SK-N-SH (cell line): ENCODE data around the gene ANKRD33B.

Source experiments
- CTCF ChIP-seq: fragments of 200-600 bp; sonication (generic); IDR thresholded peaks from 2 replicates; pipeline ENCODE4 v1.6.1; 2017; ENCODE audit warnings: antibody characterized with exemption, mild to moderate bottlenecking, moderate library complexity
- EP300 ChIP-seq, 2 experiments: IDR thresholded peaks; 2 replicates each; pipeline versions ENCODE4 v1.4.0 to v1.6.1; 2012; ENCODE audit warnings: borderline replicate concordance in 1 of 2, low read depth in 1 of 2, low read length in 1 of 2
- FOSL2 ChIP-seq: IDR thresholded peaks from 2 replicates; pipeline ENCODE4 v1.4.0; 2012; ENCODE audit warnings: low read depth, mild to moderate bottlenecking, moderate library complexity, borderline replicate concordance
- POLR2AphosphoS5 ChIP-seq: IDR thresholded peaks from 2 replicates; pipeline ENCODE4 v1.6.1; 2012; ENCODE audit warnings: low read depth, low read length
- USF1 ChIP-seq: IDR thresholded peaks from 2 replicates; pipeline ENCODE4 v1.4.0; 2012; ENCODE audit warnings: low read depth, borderline replicate concordance

GRCh38 chr5:10578869-10579268 lies 15.0 kb downstream of the ANKRD33B start:
- no peak for TF ChIP-seq CTCF
- TF ChIP-seq POLR2AphosphoS5: no peak
- TF ChIP-seq FOSL2: no peak
- no peak for TF ChIP-seq EP300 (IDR thresholded peaks at IDR 0.05; ENCODE audit: borderline replicate concordance in 1 of 2, low read depth in 1 of 2, low read length in 1 of 2)
- no peak for TF ChIP-seq USF1
